SK-N-SH (cell line): ENCODE measurements around the gene ZNF239. TPM values are rescaled to one million over a fixed set of nuclear protein-coding genes. Genes with fewer than 3 reads are reported as not detected.

Experiments used
- CTCF ChIA-PET: fragments of 300-600, 350-600 bp; formaldehyde crosslinking; extraction: SDS; loops from one replicate; lab custom pipeline; 2021; lab: Yijun Ruan, JAX
- POLR2A ChIA-PET: fragments of 350-600 bp; sonication (Branson Sonifier 250); formaldehyde crosslinking; extraction: SDS; loops from one replicate; lab custom pipeline; 2020; ENCODE audit warnings: antibody characterized with exemption, inconsistent platforms; lab: Yijun Ruan, JAX
- DNase-seq: peaks from one replicate; pipeline ENCODE4 v3.0.0; 2012
- H2AFZ ChIP-seq: fragments of 200-600 bp; sonication (generic); 2 replicates; pipeline ENCODE4 v1.8.1; 2016; ENCODE audit warnings: antibody characterized with exemption, mild to moderate bottlenecking, low read depth
- H3F3A ChIP-seq: fragments of 200-600 bp; sonication (generic); replicated peaks from 2 replicates; pipeline ENCODE3; 2016; ENCODE audit warnings: antibody characterized with exemption, mild to moderate bottlenecking; ENCODE audit not compliant: insufficient read depth
- H3K27ac ChIP-seq, 2 experiments: fragments of 200-500 bp in 1 of 2; fragments of 200-600 bp in 1 of 2; sonication (Bioruptor generic) in 1 of 2; sonication (generic), shearing (Covaris generic) in 1 of 2; 2 replicates each; pipeline versions ENCODE4 v1.5.1 to v1.6.1; 2014 to 2016; ENCODE audit warnings: low read depth in 2 of 2, inconsistent platforms in 1 of 2, low read length in 1 of 2, mild to moderate bottlenecking in 1 of 2, mixed read lengths in 1 of 2
- H3K27me3 ChIP-seq: fragments of 200-600 bp; sonication (generic), shearing (Covaris generic); 2 replicates; pipeline ENCODE4 v1.6.1; 2016; ENCODE audit warnings: mixed run types; ENCODE audit not compliant: insufficient read depth
- H3K36me3 ChIP-seq, 2 experiments: fragments of 200-500 bp in 1 of 2; fragments of 200-600 bp in 1 of 2; sonication (Bioruptor generic) in 1 of 2; sonication (generic) in 1 of 2; replicated peaks in 1 of 2; 2 replicates each; pipeline versions ENCODE3 to v1.5.1; 2014 to 2016; ENCODE audit warnings: low read length in 1 of 2, mild to moderate bottlenecking in 1 of 2; ENCODE audit not compliant: insufficient read depth in 2 of 2, control insufficient read depth in 1 of 2
- H3K4me1 ChIP-seq, 2 experiments: fragments of 200-500 bp in 1 of 2; fragments of 200-600 bp in 1 of 2; sonication (Bioruptor generic) in 1 of 2; sonication (generic), shearing (Covaris generic) in 1 of 2; 2 replicates each; pipeline versions ENCODE4 v1.5.1 to v1.6.1; 2014 to 2016; ENCODE audit warnings: low read depth in 1 of 2, low read length in 1 of 2, mixed run types in 1 of 2; ENCODE audit not compliant: insufficient read depth in 2 of 2, control insufficient read depth in 1 of 2
- H3K4me2 ChIP-seq: fragments of 200-600 bp; sonication (generic), shearing (Covaris generic); 2 replicates; pipeline ENCODE4 v1.6.1; 2017; ENCODE audit warnings: mixed run types
- H3K4me3 ChIP-seq, 2 experiments: fragments of 200-500 bp in 1 of 2; fragments of 200-600 bp in 1 of 2; sonication (Bioruptor generic) in 1 of 2; sonication (generic), shearing (Covaris generic) in 1 of 2; 2 replicates each; pipeline versions ENCODE4 v1.5.1 to v1.8.1; 2014 to 2016; ENCODE audit warnings: low read depth in 2 of 2, inconsistent platforms in 1 of 2, low read length in 1 of 2, mild to moderate bottlenecking in 1 of 2, mixed read lengths in 1 of 2, moderate library complexity in 1 of 2
- H3K79me2 ChIP-seq: fragments of 200-600 bp; sonication (generic); 2 replicates; pipeline ENCODE4 v1.8.1; 2017; ENCODE audit warnings: mild to moderate bottlenecking; ENCODE audit not compliant: insufficient read depth
- H3K9ac ChIP-seq: fragments of 200-600 bp; sonication (generic); 2 replicates; pipeline ENCODE4 v1.6.1; 2017; ENCODE audit warnings: mixed run types
- H3K9me2 ChIP-seq: fragments of 200-600 bp; sonication (generic); 2 replicates; pipeline ENCODE4 v1.6.1; 2017; ENCODE audit warnings: mixed run types
- H3K9me3 ChIP-seq: fragments of 200-600 bp; sonication (generic); 2 replicates; pipeline ENCODE4 v1.6.1; 2017; ENCODE audit warnings: mixed run types, mild to moderate bottlenecking, moderate library complexity
- H4K20me1 ChIP-seq: fragments of 200-600 bp; sonication (generic); 2 replicates; pipeline ENCODE4 v1.6.1; 2017; ENCODE audit warnings: mild to moderate bottlenecking, mixed run types; ENCODE audit not compliant: insufficient read depth
- FOSL2 ChIP-seq: IDR thresholded peaks from 2 replicates; pipeline ENCODE4 v1.4.0; 2012; ENCODE audit warnings: low read depth, mild to moderate bottlenecking, moderate library complexity, borderline replicate concordance
- FOXJ3 ChIP-seq: sonication (generic); formaldehyde crosslinking; IDR thresholded peaks from 2 replicates; pipeline ENCODE4 v1.5.1; 2020; ENCODE audit warnings: mild to moderate bottlenecking, missing genetic modification reagents
- FOXM1 ChIP-seq: IDR thresholded peaks from 2 replicates; pipeline ENCODE4 v1.4.0; 2012; ENCODE audit warnings: low read depth, mild to moderate bottlenecking
- GABPA ChIP-seq: IDR thresholded peaks from 2 replicates; pipeline ENCODE4 v1.4.0; 2012; ENCODE audit warnings: low read depth, mild to moderate bottlenecking
- JUND ChIP-seq: IDR thresholded peaks from 2 replicates; pipeline ENCODE4 v1.4.0; 2012
- RXRA ChIP-seq: IDR thresholded peaks from 2 replicates; pipeline ENCODE4 v1.4.0; 2012; ENCODE audit warnings: low read depth, mild to moderate bottlenecking, borderline replicate concordance
- SMC3 ChIP-seq: IDR thresholded peaks from 2 replicates; pipeline ENCODE4 v1.6.1; 2012; ENCODE audit warnings: low read depth, low read length, improper control_type of control experiment
- TCF12 ChIP-seq: IDR thresholded peaks from 2 replicates; pipeline ENCODE4 v1.4.0; 2012
- YY1 ChIP-seq: IDR thresholded peaks from 2 replicates; pipeline ENCODE4 v1.4.0; 2012; ENCODE audit warnings: low read depth, mild to moderate bottlenecking
- WGBS: methylation state at CpG from one replicate; pipeline ENCODE4 v1.1.6; 2017; ENCODE audit warnings: low lambda C conversion rate; 5-methylcytosine and 5-hydroxymethylcytosine counted together
- polyA plus RNA-seq, 3 experiments: library from polyadenylated mRNA; depleted of rRNA; stranded (reverse); fragments of >200 nt; gene quantifications; 2 replicates each; pipeline ENCODE4 v1.2.3, GENCODE V29; 2012
- TF ChIP-seq, protein P1 (sequence below): IDR thresholded peaks from 2 replicates; pipeline ENCODE4; 2012
- TF ChIP-seq, protein P2 (sequence below): IDR thresholded peaks from 2 replicates; pipeline ENCODE4 v1.6.1; 2012; ENCODE audit warnings: mild to moderate bottlenecking, low read depth, low read length, moderate library complexity
- TF ChIP-seq, protein P3 (sequence below): fragments of 150-350 bp; IDR thresholded peaks from 2 replicates; pipeline ENCODE4 v1.6.1; 2017; ENCODE audit warnings: antibody characterized with exemption, low read length, low read depth, borderline replicate concordance

The ZNF239 gene
- polyA plus RNA-seq, 1 of the 3 experiments (the other 2 are of a cell fraction), result 11.4 TPM

DNA sequence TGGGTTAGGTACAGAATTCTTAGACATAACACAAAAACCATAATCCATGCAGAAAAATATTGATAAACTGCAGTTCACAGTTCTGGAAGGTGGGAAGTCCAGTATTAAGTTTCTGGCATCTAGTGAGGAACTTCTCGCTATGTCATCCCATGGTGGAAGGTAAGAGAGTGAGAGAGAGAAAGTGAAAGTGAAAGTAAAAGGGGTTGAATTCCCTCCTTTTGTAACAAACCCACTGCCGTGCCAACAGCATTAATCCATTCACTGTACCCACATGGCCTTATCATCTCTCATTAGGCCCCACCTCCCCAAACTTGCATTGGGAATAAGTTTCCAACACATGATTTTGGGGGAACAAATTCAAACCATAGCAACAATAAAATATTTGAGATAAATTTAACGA is 48.9 kb upstream of the ZNF239 start:
- TF ChIP-seq FOSL2, result no peak
- TF ChIP-seq JUND, result no peak
- no peak for TF ChIP-seq YY1
- TF ChIP-seq, protein P1, sequence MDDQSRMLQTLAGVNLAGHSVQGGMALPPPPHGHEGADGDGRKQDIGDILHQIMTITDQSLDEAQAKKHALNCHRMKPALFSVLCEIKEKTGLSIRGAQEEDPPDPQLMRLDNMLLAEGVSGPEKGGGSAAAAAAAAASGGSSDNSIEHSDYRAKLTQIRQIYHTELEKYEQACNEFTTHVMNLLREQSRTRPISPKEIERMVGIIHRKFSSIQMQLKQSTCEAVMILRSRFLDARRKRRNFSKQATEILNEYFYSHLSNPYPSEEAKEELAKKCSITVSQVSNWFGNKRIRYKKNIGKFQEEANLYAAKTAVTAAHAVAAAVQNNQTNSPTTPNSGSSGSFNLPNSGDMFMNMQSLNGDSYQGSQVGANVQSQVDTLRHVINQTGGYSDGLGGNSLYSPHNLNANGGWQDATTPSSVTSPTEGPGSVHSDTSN, result no peak
- no peak for TF ChIP-seq SMC3
- no peak for TF ChIP-seq FOXM1
- TF ChIP-seq FOXJ3 (CRISPR knock-in tag), result no peak
- TF ChIP-seq, protein P2, sequence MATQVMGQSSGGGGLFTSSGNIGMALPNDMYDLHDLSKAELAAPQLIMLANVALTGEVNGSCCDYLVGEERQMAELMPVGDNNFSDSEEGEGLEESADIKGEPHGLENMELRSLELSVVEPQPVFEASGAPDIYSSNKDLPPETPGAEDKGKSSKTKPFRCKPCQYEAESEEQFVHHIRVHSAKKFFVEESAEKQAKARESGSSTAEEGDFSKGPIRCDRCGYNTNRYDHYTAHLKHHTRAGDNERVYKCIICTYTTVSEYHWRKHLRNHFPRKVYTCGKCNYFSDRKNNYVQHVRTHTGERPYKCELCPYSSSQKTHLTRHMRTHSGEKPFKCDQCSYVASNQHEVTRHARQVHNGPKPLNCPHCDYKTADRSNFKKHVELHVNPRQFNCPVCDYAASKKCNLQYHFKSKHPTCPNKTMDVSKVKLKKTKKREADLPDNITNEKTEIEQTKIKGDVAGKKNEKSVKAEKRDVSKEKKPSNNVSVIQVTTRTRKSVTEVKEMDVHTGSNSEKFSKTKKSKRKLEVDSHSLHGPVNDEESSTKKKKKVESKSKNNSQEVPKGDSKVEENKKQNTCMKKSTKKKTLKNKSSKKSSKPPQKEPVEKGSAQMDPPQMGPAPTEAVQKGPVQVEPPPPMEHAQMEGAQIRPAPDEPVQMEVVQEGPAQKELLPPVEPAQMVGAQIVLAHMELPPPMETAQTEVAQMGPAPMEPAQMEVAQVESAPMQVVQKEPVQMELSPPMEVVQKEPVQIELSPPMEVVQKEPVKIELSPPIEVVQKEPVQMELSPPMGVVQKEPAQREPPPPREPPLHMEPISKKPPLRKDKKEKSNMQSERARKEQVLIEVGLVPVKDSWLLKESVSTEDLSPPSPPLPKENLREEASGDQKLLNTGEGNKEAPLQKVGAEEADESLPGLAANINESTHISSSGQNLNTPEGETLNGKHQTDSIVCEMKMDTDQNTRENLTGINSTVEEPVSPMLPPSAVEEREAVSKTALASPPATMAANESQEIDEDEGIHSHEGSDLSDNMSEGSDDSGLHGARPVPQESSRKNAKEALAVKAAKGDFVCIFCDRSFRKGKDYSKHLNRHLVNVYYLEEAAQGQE, result no peak
- TF ChIP-seq RXRA, result no peak
- TF ChIP-seq, protein P3, sequence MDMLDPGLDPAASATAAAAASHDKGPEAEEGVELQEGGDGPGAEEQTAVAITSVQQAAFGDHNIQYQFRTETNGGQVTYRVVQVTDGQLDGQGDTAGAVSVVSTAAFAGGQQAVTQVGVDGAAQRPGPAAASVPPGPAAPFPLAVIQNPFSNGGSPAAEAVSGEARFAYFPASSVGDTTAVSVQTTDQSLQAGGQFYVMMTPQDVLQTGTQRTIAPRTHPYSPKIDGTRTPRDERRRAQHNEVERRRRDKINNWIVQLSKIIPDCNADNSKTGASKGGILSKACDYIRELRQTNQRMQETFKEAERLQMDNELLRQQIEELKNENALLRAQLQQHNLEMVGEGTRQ, result no peak
- TF ChIP-seq, all 33 proteins: peak for 0

DNA sequence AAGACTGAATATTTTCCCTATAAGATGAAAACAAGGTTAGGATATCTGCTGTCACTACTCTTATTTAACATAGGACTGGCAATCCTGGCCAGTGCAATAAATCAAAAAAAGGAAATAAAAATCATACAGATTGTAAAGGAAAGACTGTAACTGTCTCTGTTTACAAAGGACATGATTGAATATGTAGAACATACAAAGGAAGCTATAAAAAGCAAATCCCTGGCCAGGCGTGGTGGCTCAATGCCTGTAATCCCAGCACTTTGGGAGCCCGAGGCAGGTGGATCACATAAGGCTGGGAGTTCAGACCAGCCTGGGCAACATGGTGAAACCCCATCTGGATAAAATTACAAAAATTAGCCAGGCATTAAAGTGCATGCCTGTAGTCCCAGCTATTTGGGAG is 47.6 kb upstream of the ZNF239 start:
- Histone ChIP-seq H3K4me1 (no peaks in the 10 kb centered on the region), H3K79me2 (no peaks in the 10 kb centered on the region), H3K4me3 (no peak overlapping the region; a peak in 1 of 4 replicates), H2AFZ (no peak overlapping the region), H3K27ac (no peak overlapping the region), H4K20me1 (no peaks in the 10 kb centered on the region), H3F3A (no peaks in the 10 kb centered on the region), H3K9me2 (no peaks in the 10 kb centered on the region), H3K36me3 (peaks cover 2 to 5% of the 10 kb centered on the region in 2 experiments), H3K4me2 (no peak overlapping the region), H3K27me3 (no peaks in the 10 kb centered on the region), H3K9me3 (peaks cover 10% of the 10 kb centered on the region; the same call in 1 of the 2 replicates), H3K9ac (no peak overlapping the region)
- DNase-seq, result no peak
- ChIA-PET CTCF (no interaction called here), POLR2A (no interaction called here)
- TF ChIP-seq JUND (no peak), TCF12 (no peak), GABPA (no peak)
- TF ChIP-seq, protein P1, result no peak
- TF ChIP-seq, protein P2, result no peak
- 52% methylated on average over 2 of the region's 2 CpGs for WGBS

More for the DNA sequence above, 48.9 kb upstream of the ZNF239 start:
- no peaks in the 10 kb centered on the region for H3K9me2 ChIP-seq
- CTCF ChIA-PET, result no interaction called here
- POLR2A ChIA-PET, result no interaction called here
- H3K4me3 ChIP-seq, result peak overlapping the region; percentile 21 to 33; a peak in 2 of 4 replicates
- WGBS, result 45% methylated on average over 3 of the region's 3 CpGs
- no peaks in the 10 kb centered on the region for H3K79me2 ChIP-seq
- H3K4me1 ChIP-seq, result no peaks in the 10 kb centered on the region
- H4K20me1 ChIP-seq, result no peaks in the 10 kb centered on the region
- H3K9ac ChIP-seq, result peak overlapping the region; percentile 11; the same call in 1 of the 2 replicates
- peak; percentile 16 for DNase-seq
- H3K27me3 ChIP-seq, result no peaks in the 10 kb centered on the region
- H3K36me3 ChIP-seq, result no peaks in the 10 kb centered on the region
- H2AFZ ChIP-seq, result peak overlapping the region; percentile 53
- peak overlapping the region; percentile 50; the same call in 1 of the 2 replicates for H3K4me2 ChIP-seq
- no peak overlapping the region for H3K27ac ChIP-seq
- H3F3A ChIP-seq, result no peaks in the 10 kb centered on the region
- peaks cover 10% of the 10 kb centered on the region; the same call in 1 of the 2 replicates for H3K9me3 ChIP-seq
